GM10266 (cell line): ENCODE data around the gene DAPL1.

Experiments used
- DNase-seq: peaks from one replicate; pipeline ENCODE4 v3.0.0; 2012; ENCODE audit errors: extremely low spot score
- CTCF ChIP-seq: IDR thresholded peaks from 2 replicates; pipeline ENCODE4 v1.5.1; 2012; ENCODE audit warnings: mild to moderate bottlenecking, low read depth; ENCODE audit not compliant: control insufficient read depth, insufficient read depth; ENCODE audit errors: missing control alignments

DAPL1 gene

GRCh38 chr2:158805936-158806335 lies 10.8 kb downstream of the DAPL1 start:
- no peak for DNase-seq
- no peak for TF ChIP-seq CTCF

- DNase-seq, result no peak
- no peak for TF ChIP-seq CTCF
These were observed 11.8 kb downstream of the DAPL1 start for GRCh38 chr2:158806941-158807340.

- no peak for TF ChIP-seq CTCF
These were observed 13.3 kb downstream of the DAPL1 start for GRCh38 chr2:158808426-158808825.

GRCh38 chr2:158809816-158810215 lies 14.7 kb downstream of the DAPL1 start:
- TF ChIP-seq CTCF, result no peak
- DNase-seq, result no peak

More at GRCh38 chr2:158808426-158808825, 13.3 kb downstream of the DAPL1 start:
- DNase-seq, result no peak

GRCh38 chr2:158810731-158811460 lies 15.8 kb downstream of the DAPL1 start:
- TF ChIP-seq CTCF, result no peak
- DNase-seq, result no peak

GRCh38 chr2:158815166-158815565 lies 20.0 kb downstream of the DAPL1 start:
- DNase-seq, result no peak
- TF ChIP-seq CTCF, result no peak

GRCh38 chr2:158815658-158816057 lies 20.5 kb downstream of the DAPL1 start:
- TF ChIP-seq CTCF, result no peak
- DNase-seq, result no peak
